AG09319 (cell line): ENCODE measurements around the gene PGPEP1.

Source experiments
- DNase-seq: peaks from one replicate; pipeline ENCODE4 v3.0.0-alpha.2; 2010; ENCODE audit warnings: low read depth; ENCODE audit errors: extremely low read depth
- TF ChIP-seq, protein P1 (sequence below): IDR thresholded peaks from 2 replicates; pipeline ENCODE4 v1.5.1; 2011; ENCODE audit warnings: low read depth, mild to moderate bottlenecking, inconsistent platforms, low read length, moderate library complexity

PGPEP1 gene

DNA sequence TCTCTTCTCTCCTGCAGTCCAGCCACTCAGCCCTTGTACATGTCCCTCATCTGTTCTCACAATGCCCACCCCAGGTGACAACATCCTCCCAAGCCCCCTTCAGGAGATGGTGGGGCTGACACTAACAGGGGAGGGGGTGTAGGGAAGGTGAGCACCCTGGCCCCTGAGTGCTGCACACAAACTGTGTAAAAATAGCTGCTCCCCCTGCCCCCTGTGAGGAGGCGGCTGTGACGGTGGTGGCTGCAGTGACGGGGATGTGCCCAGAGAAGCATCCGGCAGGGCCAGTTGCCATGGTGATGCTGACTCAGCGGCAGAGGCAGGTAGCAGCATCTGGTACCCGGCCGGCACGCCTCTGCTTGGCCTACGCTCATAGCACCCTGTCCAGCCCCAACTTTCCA lies 45.9 kb upstream of the PGPEP1 start:
- TF ChIP-seq, protein P1, sequence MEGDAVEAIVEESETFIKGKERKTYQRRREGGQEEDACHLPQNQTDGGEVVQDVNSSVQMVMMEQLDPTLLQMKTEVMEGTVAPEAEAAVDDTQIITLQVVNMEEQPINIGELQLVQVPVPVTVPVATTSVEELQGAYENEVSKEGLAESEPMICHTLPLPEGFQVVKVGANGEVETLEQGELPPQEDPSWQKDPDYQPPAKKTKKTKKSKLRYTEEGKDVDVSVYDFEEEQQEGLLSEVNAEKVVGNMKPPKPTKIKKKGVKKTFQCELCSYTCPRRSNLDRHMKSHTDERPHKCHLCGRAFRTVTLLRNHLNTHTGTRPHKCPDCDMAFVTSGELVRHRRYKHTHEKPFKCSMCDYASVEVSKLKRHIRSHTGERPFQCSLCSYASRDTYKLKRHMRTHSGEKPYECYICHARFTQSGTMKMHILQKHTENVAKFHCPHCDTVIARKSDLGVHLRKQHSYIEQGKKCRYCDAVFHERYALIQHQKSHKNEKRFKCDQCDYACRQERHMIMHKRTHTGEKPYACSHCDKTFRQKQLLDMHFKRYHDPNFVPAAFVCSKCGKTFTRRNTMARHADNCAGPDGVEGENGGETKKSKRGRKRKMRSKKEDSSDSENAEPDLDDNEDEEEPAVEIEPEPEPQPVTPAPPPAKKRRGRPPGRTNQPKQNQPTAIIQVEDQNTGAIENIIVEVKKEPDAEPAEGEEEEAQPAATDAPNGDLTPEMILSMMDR = no peak
- no peak for DNase-seq

DNA sequence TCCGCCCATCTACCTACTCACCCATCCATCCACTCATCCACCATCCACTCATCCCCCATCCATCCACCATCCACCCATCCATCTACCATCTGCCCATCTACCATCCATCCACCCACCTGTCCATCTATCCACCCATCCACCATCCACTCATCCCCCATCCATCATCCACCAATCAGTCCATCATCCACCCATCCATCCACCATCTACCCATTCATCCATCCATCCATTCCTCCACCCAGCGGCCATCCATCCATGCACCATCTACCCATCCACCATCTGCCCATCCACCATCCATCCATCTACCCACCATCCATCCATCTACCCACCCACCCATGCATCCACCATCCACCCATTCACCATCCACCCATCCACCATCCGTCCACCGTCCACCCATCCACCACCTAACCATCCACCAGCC lies 45.4 kb upstream of the PGPEP1 start:
- DNase-seq = no peak
- TF ChIP-seq, protein P1 = no peak

DNA sequence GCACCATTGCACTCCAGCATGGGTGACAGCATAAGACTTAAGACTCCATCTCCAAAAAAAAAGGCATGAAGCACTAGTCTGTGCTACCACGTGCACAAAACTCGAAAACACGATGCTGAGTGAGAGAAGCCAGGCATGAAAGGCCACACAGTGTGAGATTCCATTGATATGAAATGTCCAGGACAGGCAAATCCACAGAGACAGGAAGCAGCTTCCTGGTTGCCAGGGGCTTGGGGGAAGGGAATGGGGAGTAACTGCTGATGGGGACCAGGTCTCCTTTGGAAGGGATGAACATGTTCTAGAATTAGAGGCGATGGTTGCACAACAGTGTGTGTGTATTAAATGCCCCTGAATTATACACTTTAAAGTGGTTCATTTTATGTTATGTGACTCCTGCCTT lies 43.1 kb upstream of the PGPEP1 start:
- TF ChIP-seq, protein P1 = no peak
- DNase-seq = no peak

DNA sequence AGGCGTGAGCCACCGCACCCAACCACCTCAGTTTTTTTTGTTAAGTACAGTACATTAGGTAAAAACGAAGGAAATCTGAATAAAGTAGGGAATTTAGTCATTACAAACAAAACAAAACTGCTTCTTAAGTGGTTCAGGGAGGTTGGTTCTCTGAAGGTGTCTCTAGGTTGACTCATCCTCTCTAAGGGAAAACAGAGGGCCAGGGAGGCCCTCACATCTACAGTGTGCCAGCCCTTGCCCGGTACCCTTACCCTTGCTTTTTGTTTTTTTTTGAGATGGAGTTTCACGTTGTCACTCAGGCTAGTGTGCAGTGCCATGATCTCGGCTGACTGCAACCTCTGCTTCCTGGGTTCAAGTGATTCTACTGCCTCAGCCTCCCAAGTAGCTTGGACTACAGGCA lies 41.8 kb upstream of the PGPEP1 start:
- DNase-seq = no peak

DNA sequence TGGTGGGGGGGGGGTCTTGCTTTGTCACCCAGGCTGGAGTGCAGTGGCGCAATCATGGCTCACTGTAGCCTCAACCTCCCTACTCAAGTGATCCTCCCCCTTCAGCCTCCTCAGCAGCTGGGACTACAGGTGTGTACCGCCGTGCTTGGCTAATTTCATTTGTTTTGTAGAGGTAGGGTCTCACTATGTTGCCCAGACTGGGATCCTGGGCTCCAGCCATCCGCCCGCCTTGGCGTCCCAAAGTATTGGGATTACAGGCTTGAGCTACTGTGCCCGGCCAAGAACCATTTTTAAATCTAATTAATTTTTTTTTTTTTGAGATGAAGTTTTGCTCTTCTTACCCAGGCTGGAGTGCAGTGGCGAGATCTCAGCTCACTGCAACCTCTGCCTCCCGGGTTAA lies 40.7 kb upstream of the PGPEP1 start:
- no peak for DNase-seq
- TF ChIP-seq, protein P1 = no peak

More for the DNA sequence above, 41.8 kb upstream of the PGPEP1 start:
- TF ChIP-seq, protein P1 = no peak

DNA sequence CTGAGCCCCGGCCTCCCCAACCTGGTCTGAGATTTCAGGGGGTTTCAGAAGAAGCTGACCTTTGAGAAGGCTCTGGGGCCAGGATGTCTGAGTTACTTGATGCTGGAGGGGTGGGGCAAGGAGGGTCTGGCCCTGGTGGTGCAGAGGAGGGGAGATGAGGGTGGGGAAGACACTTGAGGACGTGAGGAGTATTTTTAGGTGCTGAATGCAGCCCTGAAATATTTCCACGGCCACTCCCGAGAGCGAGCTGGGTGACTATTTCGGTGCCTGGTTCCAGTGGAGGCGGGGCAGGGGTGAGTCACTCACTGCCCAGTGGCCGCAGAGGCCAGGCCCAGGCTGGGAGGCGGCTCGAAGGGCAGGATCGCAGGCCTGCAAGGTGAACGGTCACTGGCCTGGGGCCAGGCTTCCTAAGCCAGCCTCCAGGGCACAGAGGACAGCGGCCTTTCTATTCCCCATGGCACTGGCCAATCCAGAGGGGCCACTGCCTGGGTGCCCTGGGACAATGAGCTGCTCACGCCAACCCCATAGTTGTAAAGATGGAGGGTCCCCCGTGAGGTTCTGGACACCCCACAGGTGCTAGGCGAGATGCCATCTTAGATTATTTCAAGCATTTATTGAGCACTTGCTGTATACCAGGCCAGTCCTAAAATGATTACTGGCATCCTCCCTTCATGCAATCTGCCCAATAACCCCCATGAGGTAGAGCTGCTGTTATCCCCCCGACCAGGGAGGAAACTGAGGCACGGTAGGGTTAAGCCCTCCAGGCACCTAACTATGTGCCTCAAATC lies 39.3 kb upstream of the PGPEP1 start:
- TF ChIP-seq, protein P1 = no peak
- DNase-seq = no peak

DNA sequence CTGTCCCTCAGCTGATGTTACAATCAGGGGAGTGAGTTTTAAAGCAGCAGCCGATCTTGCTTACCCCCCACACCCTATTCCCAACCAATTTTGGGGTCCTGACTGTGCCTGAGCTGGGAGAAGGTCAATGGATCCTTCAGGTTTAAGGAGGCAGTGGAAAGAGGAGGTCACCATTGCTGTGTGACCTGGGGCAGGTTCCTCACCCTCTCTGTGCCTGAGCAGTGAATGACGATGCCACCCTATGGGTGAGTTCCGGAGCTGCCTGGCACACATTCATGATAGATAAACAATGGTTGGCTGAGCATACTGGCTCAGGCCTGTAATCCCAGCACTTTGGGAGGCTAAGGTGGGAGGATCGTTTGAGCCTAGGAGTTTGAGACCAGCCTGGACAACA lies 38.7 kb upstream of the PGPEP1 start:
- no peak for DNase-seq
- TF ChIP-seq, protein P1 = no peak
